Stimulated activated CD4-positive, alpha-beta T cell treated with anti-CD3 and anti-CD28 coated beads, Interleukin-1b, Interleukin-23, amount 100 ng/mL, for 48 hours (primary cell): ENCODE measurements around the gene GOLT1A.

Experiments used
- DNase-seq: peaks from one replicate; pipeline ENCODE4 v3.0.0-alpha.2; 2020

Gene GOLT1A

GRCh38 chr1:204216880-204217647, 3.3 kb upstream of the GOLT1A start:
- DNase-seq: no peak

- no peak for DNase-seq
These were observed 2.4 kb upstream of the GOLT1A start for GRCh38 chr1:204216236-204216635.

GRCh38 chr1:204212715-204213114, 1.1 kb downstream of the GOLT1A start:
- DNase-seq: no peak

GRCh38 chr1:204211046-204211445, 2.7 kb downstream of the GOLT1A start:
- no peak for DNase-seq

- DNase-seq: peak; percentile 73
These were observed 6.6 kb downstream of the GOLT1A start for GRCh38 chr1:204207136-204207616.

GRCh38 chr1:204206121-204206520, 7.7 kb downstream of the GOLT1A start:
- DNase-seq: no peak

GRCh38 chr1:204205486-204205885, 8.3 kb downstream of the GOLT1A start:
- no peak for DNase-seq

GRCh38 chr1:204204944-204205343, 8.8 kb downstream of the GOLT1A start:
- no peak for DNase-seq

GRCh38 chr1:204203206-204203767, 10.5 kb downstream of the GOLT1A start:
- DNase-seq: no peak

- DNase-seq: no peak
These were observed 11.3 kb downstream of the GOLT1A start for GRCh38 chr1:204202481-204202880.

GRCh38 chr1:204201348-204202040, 12.3 kb downstream of the GOLT1A start:
- DNase-seq: no peak

GRCh38 chr1:204199579-204199978, 14.2 kb downstream of the GOLT1A start:
- DNase-seq: no peak

GRCh38 chr1:204198348-204199340, 15.1 kb downstream of the GOLT1A start:
- no peak for DNase-seq

- DNase-seq: no peak
These were observed 16.7 kb downstream of the GOLT1A start for GRCh38 chr1:204197068-204197467.

GRCh38 chr1:204196068-204196795, 17.6 kb downstream of the GOLT1A start, which contains the start of gene KISS1:
Gene KISS1, minus strand, starts transcription at chr1:204196491. Its CDS starts 3,615 bp downstream, at chr1:204192876.
- DNase-seq: no peak

GRCh38 chr1:204194771-204195170, 19.0 kb downstream of the GOLT1A start:
- no peak for DNase-seq

GRCh38 chr1:204194080-204194479, 19.7 kb downstream of the GOLT1A start:
- DNase-seq: no peak

- DNase-seq: no peak
These were observed 21.0 kb downstream of the GOLT1A start for GRCh38 chr1:204192589-204193352.

- no peak for DNase-seq
These were observed 21.7 kb downstream of the GOLT1A start for GRCh38 chr1:204192046-204192445.

GRCh38 chr1:204191456-204191855, 22.3 kb downstream of the GOLT1A start:
- DNase-seq: no peak
